IMR-90 (cell line): ENCODE data around the gene TEX2. TPM values are rescaled to one million over a fixed set of nuclear protein-coding genes. Genes with fewer than 3 reads are reported as not detected.

Experiments
- ATAC-seq: fragments of 200-7000 bp; cut with Tn5 transposase; 2 replicates; pipeline ENCODE4 v1.9.1; 2020; ENCODE audit warnings: low read depth, mild to moderate bottlenecking, moderate library complexity
- BruUV-seq: library from RNA; stranded (reverse); fragments of 400-500 nt; replicated peaks from 2 replicates; lab custom pipeline; 2021; lab: Mats Ljungman, UMichigan
- CTCF ChIA-PET: fragments of 300-600 bp; formaldehyde crosslinking; extraction: SDS; loops from one replicate; lab custom pipeline; 2021; ENCODE audit warnings: antibody characterized with exemption; lab: Yijun Ruan, JAX
- POLR2A ChIA-PET: fragments of 300-600 bp; sonication (Branson Sonifier 250); formaldehyde crosslinking; loops from one replicate; lab custom pipeline; 2022; ENCODE audit warnings: antibody characterized with exemption; ENCODE audit not compliant: unreplicated experiment; lab: Charles Lee
- DNase-seq: peaks from one replicate; pipeline ENCODE4 v3.0.0; 2013
- H2AFZ ChIP-seq: replicated peaks from 2 replicates; pipeline ENCODE3; 2013; ENCODE audit warnings: low read length, mild to moderate bottlenecking; ENCODE audit not compliant: poor library complexity
- H2AK5ac ChIP-seq: 2 replicates; pipeline ENCODE4 v1.6.1; 2013; ENCODE audit warnings: low read depth, low read length, inconsistent platforms
- H2AK9ac ChIP-seq: replicated peaks from 2 replicates; pipeline ENCODE3; 2013; ENCODE audit warnings: mild to moderate bottlenecking, low read depth, low read length, moderate library complexity; ENCODE audit not compliant: poor library complexity
- H2BK120ac ChIP-seq: 2 replicates; pipeline ENCODE4 v1.6.1; 2013; ENCODE audit warnings: low read depth, low read length, inconsistent platforms
- H2BK15ac ChIP-seq: 3 replicates; pipeline ENCODE4 v1.6.1; 2013; ENCODE audit warnings: low read depth, low read length, inconsistent platforms
- H2BK20ac ChIP-seq: 2 replicates; pipeline ENCODE4 v1.6.1; 2013; ENCODE audit warnings: low read depth, mild to moderate bottlenecking, inconsistent platforms, low read length, moderate library complexity
- H2BK5ac ChIP-seq: 2 replicates; pipeline ENCODE4 v1.6.1; 2013; ENCODE audit warnings: mild to moderate bottlenecking, low read depth, low read length, inconsistent platforms; ENCODE audit not compliant: poor library complexity, severe bottlenecking
- H3K14ac ChIP-seq: replicated peaks from 2 replicates; pipeline ENCODE4 v1.6.1; 2013; ENCODE audit warnings: low read depth, low read length, inconsistent platforms
- H3K18ac ChIP-seq: 2 replicates; pipeline ENCODE4 v1.6.1; 2013; ENCODE audit warnings: low read depth, low read length, control low read depth
- H3K23ac ChIP-seq: 2 replicates; pipeline ENCODE4 v1.6.1; 2013; ENCODE audit warnings: low read depth, low read length, inconsistent platforms
- H3K27ac ChIP-seq: 2 replicates; pipeline ENCODE4 v1.5.1; 2013; ENCODE audit warnings: mild to moderate bottlenecking, control low read depth, low read length; ENCODE audit not compliant: insufficient read depth
- H3K27me3 ChIP-seq: 2 replicates; pipeline ENCODE4 v1.6.1; 2013; ENCODE audit warnings: low read length; ENCODE audit not compliant: control insufficient read depth, insufficient read depth
- H3K36me3 ChIP-seq: 2 replicates; pipeline ENCODE4 v1.6.1; 2013; ENCODE audit warnings: low read length, mixed read lengths; ENCODE audit not compliant: control insufficient read depth, insufficient read depth
- H3K4ac ChIP-seq: 2 replicates; pipeline ENCODE4 v1.6.1; 2013; ENCODE audit warnings: low read depth, low read length, inconsistent platforms
- H3K4me1 ChIP-seq: 2 replicates; pipeline ENCODE4 v1.6.1; 2013; ENCODE audit warnings: low read length, mixed read lengths; ENCODE audit not compliant: control insufficient read depth, insufficient read depth
- H3K4me2 ChIP-seq: 2 replicates; pipeline ENCODE4 v1.6.1; 2013; ENCODE audit warnings: low read depth, mild to moderate bottlenecking, control low read depth, low read length, moderate library complexity
- H3K4me3 ChIP-seq: 2 replicates; pipeline ENCODE4 v1.5.1; 2013; ENCODE audit warnings: low read depth, mild to moderate bottlenecking, control low read depth, low read length, moderate library complexity; ENCODE audit not compliant: insufficient read depth
- H3K56ac ChIP-seq: 2 replicates; pipeline ENCODE4 v1.6.1; 2013; ENCODE audit warnings: low read length, inconsistent platforms; ENCODE audit not compliant: insufficient read depth; ENCODE audit errors: extremely low read depth
- H3K79me1 ChIP-seq, 2 experiments: 2 replicates each; pipeline ENCODE4 v1.6.1; 2013; ENCODE audit warnings: low read length in 2 of 2, inconsistent platforms in 1 of 2, low read depth in 1 of 2
- H3K9ac ChIP-seq: 2 replicates; pipeline ENCODE4 v1.6.1; 2013; ENCODE audit warnings: low read depth, low read length, control low read depth
- H3K9me1 ChIP-seq: 2 replicates; pipeline ENCODE4 v1.6.1; 2013; ENCODE audit warnings: low read length, inconsistent platforms; ENCODE audit not compliant: insufficient read depth
- H3K9me3 ChIP-seq: 2 replicates; pipeline ENCODE4 v1.6.1; 2013; ENCODE audit warnings: low read length; ENCODE audit not compliant: control insufficient read depth, insufficient read depth
- H4K20me1 ChIP-seq: 2 replicates; pipeline ENCODE4 v1.6.1; 2013; ENCODE audit warnings: low read length, inconsistent platforms; ENCODE audit not compliant: insufficient read depth
- H4K5ac ChIP-seq: 2 replicates; pipeline ENCODE4 v1.6.1; 2013; ENCODE audit warnings: mild to moderate bottlenecking, low read depth, low read length, control low read depth
- H4K8ac ChIP-seq, 2 experiments: 2 replicates each; pipeline ENCODE4 v1.6.1; 2013; ENCODE audit warnings: low read depth in 2 of 2, low read length in 2 of 2, control low read depth in 1 of 2, inconsistent platforms in 1 of 2
- H4K91ac ChIP-seq: 2 replicates; pipeline ENCODE4 v1.6.1; 2013; ENCODE audit warnings: low read depth, low read length, inconsistent platforms; ENCODE audit not compliant: insufficient read depth
- BHLHE40 ChIP-seq: fragments of 150-350 bp; IDR thresholded peaks from 2 replicates; pipeline ENCODE4 v1.6.1; 2016; ENCODE audit warnings: mild to moderate bottlenecking, low read depth, low read length
- CHD1 ChIP-seq: IDR thresholded peaks from 2 replicates; pipeline ENCODE4 v1.6.1; 2012; ENCODE audit warnings: low read depth, low read length, improper control_type of control experiment
- CTCF ChIP-seq: conservative IDR thresholded peaks from 2 replicates; pipeline ENCODE4 v1.5.1; 2012; ENCODE audit warnings: mild to moderate bottlenecking, low read depth, low read length, improper control_type of control experiment
- ELK1 ChIP-seq: fragments of 150-350 bp; IDR thresholded peaks from 2 replicates; pipeline ENCODE4 v1.6.1; 2016; ENCODE audit warnings: low read depth, mild to moderate bottlenecking, low read length, moderate library complexity, borderline replicate concordance
- MAFK ChIP-seq: IDR thresholded peaks from 2 replicates; pipeline ENCODE4 v1.6.1; 2012; ENCODE audit warnings: low read depth, low read length, improper control_type of control experiment
- MXI1 ChIP-seq: IDR thresholded peaks from 2 replicates; pipeline ENCODE4 v1.6.1; 2012; ENCODE audit warnings: low read depth, mild to moderate bottlenecking, low read length, moderate library complexity, borderline replicate concordance
- NFE2L2 ChIP-seq: fragments of 150-350 bp; IDR thresholded peaks from 2 replicates; pipeline ENCODE4 v1.6.1; 2016; ENCODE audit warnings: low read depth, mild to moderate bottlenecking, low read length
- RCOR1 ChIP-seq: IDR thresholded peaks from 2 replicates; pipeline ENCODE4 v1.6.1; 2012; ENCODE audit warnings: mild to moderate bottlenecking, low read length, improper control_type of control experiment; ENCODE audit not compliant: insufficient replicate concordance
- RFX5 ChIP-seq: IDR thresholded peaks from 2 replicates; pipeline ENCODE4 v1.8.0; 2012; ENCODE audit warnings: low read depth, mild to moderate bottlenecking, low read length, moderate library complexity
- SMC3 ChIP-seq: fragments of 150-350 bp; IDR thresholded peaks from 2 replicates; pipeline ENCODE4 v1.6.1; 2016; ENCODE audit warnings: low read depth, mild to moderate bottlenecking, antibody characterized with exemption, low read length, moderate library complexity
- USF2 ChIP-seq: fragments of 150-350 bp; IDR thresholded peaks from 2 replicates; pipeline ENCODE4 v1.6.1; 2017; ENCODE audit warnings: mild to moderate bottlenecking, antibody characterized with exemption, low read length, low read depth
- WGBS, 2 experiments: methylation state at CpG; one replicate each; pipeline versions ENCODE4 v1.1.5 to v1.1.7; 2013; ENCODE audit warnings: missing lambda C conversion rate in 2 of 2; ENCODE audit not compliant: insufficient read length in 1 of 2; ENCODE audit errors: extremely low coverage in 2 of 2; 5-methylcytosine and 5-hydroxymethylcytosine counted together
- dilution Hi-C: fragments of 300-500 bp; cut with HindIII; formaldehyde crosslinking; loops from one replicate; pipeline ENCODE4 v1.14.3; 2018; ENCODE audit warnings: low sequenced_read_pairs; ENCODE audit not compliant: unreplicated experiment
- in situ Hi-C: fragments of 300-500 bp; cut with MboI; formaldehyde crosslinking; loops from 3 replicates; pipeline ENCODE4 v1.14.3; 2019; ENCODE audit warnings: low sequenced_read_pairs, inconsistent platforms, mixed read lengths
- intact Hi-C: fragments of 100-400 bp; cut with micrococcal nuclease; formaldehyde crosslinking; loops from 2 replicates; pipeline ENCODE4 v1.10.0; 2022
- polyA plus RNA-seq, 3 experiments: library from polyadenylated mRNA; depleted of rRNA; stranded (reverse); fragments of >200 nt; gene quantifications; 2 replicates each; pipeline ENCODE4 v1.2.3, GENCODE V29; 2012; ENCODE audit warnings: low replicate concordance in 1 of 3
- total RNA-seq: library from RNA; depleted of rRNA; stranded (reverse); fragments of >200 nt; gene quantifications from 2 replicates; pipeline ENCODE4 v1.2.3, GENCODE V29; 2012

TEX2 gene
- total and polyA plus RNA-seq, 2 of the 4 experiments (the other 2 are of a cell fraction), result 18.2 to 21.9 TPM

- POLR2A ChIA-PET, result no interaction called here
- dilution Hi-C loops, result no loop called here
- no TSS peak for BruUV-seq
Observed at GRCh38 chr17:64185101-64185500, 78.0 kb downstream of the TEX2 start.

More at GRCh38 chr17:64185101-64185500, 78.0 kb downstream of the TEX2 start:
- H2AK5ac ChIP-seq, result no peak overlapping the region
- H4K5ac ChIP-seq, result no peak overlapping the region
- H3K56ac ChIP-seq, result no peak overlapping the region
- H4K8ac ChIP-seq, result no peak overlapping the region
- H2BK5ac ChIP-seq, result no peak overlapping the region
- H3K23ac ChIP-seq, result no peak overlapping the region
- peaks cover 2% of the 10 kb centered on the region; the same call in 1 of the 2 replicates for H3K9me1 ChIP-seq
- no peaks in the 10 kb centered on the region for H3K27me3 ChIP-seq
- DNase-seq, result no peak
- in situ Hi-C loops, result no loop called here
- H2BK20ac ChIP-seq, result no peak overlapping the region
- WGBS, 2 experiments, result no CpG with 5 or more reads among the region's 3 CpGs
- no peaks in the 10 kb centered on the region; a peak in 1 of 4 replicates for H3K79me1 ChIP-seq
- H3K27ac ChIP-seq, result no peak overlapping the region
- no peaks in the 10 kb centered on the region; the same call in 1 of the 2 replicates for H4K20me1 ChIP-seq
- H3K4me2 ChIP-seq, result no peak overlapping the region
- no peak overlapping the region for H2AFZ ChIP-seq
- no peak overlapping the region for H2BK15ac ChIP-seq
- H3K36me3 ChIP-seq, result peaks cover 7% of the 10 kb centered on the region
- no peak overlapping the region for H3K18ac ChIP-seq
- H3K4me1 ChIP-seq, result peaks cover 3% of the 10 kb centered on the region
- no peaks in the 10 kb centered on the region for H3K9me3 ChIP-seq
- no peak overlapping the region for H2AK9ac ChIP-seq
- intact Hi-C loops, result no loop called here
- ATAC-seq, result no peak
- no peak overlapping the region for H3K14ac ChIP-seq
- no peak overlapping the region for H3K9ac ChIP-seq
- H3K4ac ChIP-seq, result no peak overlapping the region; the same call in 1 of the 2 replicates
- H2BK120ac ChIP-seq, result no peak overlapping the region
- no peak for TF ChIP-seq ELK1
- no peak for TF ChIP-seq CHD1
- no peak for TF ChIP-seq CTCF
- TF ChIP-seq RFX5, result no peak
- TF ChIP-seq MXI1, result no peak
- no peak for TF ChIP-seq USF2
- no peak for TF ChIP-seq RCOR1
- no peak for TF ChIP-seq BHLHE40
- TF ChIP-seq SMC3, result no peak
- TF ChIP-seq NFE2L2, result no peak
- no peak for TF ChIP-seq MAFK
- H3K4me3 ChIP-seq, result no peak overlapping the region
- no peak overlapping the region for H4K91ac ChIP-seq
- CTCF ChIA-PET, result interaction anchor here (0.7 kb wide), 1 partner anchor 97 kb away, joined by 3 read pairs; no protein-coding TSS in a partner anchor
